Activated CD8-positive, alpha-beta memory T cell treated with anti-CD3 and anti-CD28 coated beads for 24 hours (primary cell): Measurements from ENCODE around the gene HERC2.
"Not testable (repeated sequence)": the region's sequence is repeated elsewhere in the genome, so short reads cannot be mapped to it uniquely, and the experiment has no call there.

ENCODE experiments used
- DNase-seq: peaks from one replicate; pipeline ENCODE4 v3.0.0-alpha.2; 2020

Gene HERC2

DNA sequence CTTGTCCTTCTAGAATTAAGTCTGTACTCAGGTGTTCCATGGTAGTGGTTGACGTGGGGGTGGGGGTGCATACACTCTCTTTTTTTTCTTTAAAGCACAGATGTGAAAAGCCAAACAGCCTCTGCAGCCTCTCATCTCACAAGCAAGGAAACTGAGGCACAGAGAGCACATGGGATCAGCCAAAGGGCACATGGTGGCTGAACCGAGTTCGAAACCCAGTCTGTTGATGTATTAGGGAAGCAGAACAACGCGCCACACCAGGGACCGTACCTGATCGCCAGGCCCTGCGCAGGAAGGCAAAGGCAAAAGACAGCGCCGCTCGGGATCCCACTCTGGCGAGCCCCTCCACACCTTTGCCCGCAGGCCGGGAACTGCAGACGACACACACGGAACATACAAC, 47.3 kb downstream of the HERC2 start:
- DNase-seq = no peak

DNA sequence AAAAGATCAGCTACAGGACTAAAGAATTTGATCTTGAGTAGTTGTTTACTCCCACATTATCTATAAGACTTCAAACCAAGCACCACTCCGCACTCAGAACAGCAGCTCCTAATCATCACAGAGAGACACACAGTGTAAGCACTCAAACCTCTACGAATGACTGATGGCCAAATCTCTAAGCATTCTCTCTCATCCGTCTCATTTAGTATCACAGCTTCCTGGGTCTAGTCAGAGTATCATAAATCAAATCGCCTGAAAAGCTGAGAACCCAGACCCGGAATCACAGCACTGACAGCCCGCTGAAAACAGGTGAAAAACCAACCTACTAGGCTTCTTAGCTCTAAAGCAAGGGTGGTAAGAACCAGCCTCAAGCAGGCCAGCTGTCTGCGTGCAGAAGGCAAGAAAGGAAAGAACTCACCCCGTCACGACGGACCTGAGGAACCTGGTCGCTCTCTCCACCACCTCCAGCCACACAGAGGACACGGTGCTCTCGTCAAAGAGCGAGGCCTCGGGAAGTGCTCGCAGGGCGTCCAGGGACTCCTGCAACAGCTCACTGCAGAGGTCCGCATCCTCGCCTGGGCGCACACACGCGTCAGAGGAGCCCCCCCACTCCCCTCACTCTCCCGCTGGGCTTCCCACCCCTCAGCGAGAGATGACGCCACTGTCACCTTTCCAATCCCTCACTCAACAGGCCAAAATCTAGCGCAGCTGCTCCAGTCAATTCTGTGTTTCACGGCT, 47.9 kb downstream of the HERC2 start:
- no peak for DNase-seq

DNA sequence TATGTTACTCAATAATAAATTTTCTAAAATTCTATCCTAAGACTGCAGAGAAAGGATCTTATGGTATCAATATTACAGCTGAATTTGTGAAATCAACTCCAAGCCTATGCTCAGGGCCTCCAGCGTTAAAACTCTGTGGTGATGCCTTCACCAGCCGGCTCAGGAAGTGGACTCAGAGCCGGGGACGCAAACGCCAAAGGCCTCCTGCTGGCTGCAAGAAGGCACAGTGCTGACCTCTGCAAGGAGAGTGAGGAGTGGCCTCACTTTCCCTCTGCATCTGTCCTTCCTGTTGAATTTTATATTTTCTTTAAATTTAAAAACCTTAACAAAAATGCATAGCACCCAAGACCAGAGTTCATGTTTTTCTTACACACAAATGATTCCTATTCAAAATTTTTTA, 48.5 kb downstream of the HERC2 start:
- DNase-seq = no peak

DNA sequence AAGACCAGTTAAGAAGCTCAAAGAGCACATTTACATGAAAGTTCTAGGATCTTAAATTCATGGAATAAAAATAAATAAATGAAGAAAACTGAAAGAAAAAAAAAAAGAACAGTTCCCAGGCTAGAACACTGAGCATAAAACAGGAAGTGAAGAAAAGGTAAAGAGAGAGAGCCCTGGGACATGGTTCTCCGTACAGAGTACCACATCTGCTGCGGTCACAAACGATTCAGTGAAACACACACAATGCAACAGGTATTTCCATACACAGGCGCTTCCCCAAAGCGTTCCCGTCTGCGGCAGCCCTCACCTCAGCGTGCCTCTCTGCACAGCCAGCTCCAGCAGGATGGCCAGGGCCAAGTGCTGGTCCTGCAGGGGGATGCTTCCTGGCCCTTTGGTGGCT, 49.4 kb downstream of the HERC2 start:
- no peak for DNase-seq

DNA sequence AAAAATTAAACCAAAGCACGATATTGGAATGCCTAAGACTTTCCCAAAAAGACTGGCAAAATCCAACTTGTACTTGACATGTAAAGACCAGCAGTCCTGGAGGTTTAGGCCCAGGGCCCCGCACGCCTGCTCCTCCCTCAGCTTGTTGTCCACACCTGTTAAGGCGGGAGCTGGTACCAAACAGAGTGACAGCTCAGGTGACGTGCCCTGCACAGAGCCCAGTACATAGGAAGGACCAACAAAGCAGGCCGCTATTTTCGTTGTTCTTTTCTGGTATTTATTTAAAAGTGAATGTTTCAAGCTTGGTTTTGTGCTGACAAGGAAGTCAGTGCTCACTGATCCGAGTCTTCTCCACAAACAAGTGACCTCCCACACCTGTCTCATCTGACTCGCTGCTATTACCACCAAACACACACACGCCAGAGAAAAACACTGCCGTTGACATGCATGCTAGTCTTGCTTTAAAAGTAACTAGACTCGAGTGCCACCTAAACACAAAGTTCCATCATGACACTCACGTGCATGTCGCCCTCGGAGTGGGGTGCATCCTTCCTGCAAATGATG, 50.2 kb downstream of the HERC2 start:
- DNase-seq = no peak

DNA sequence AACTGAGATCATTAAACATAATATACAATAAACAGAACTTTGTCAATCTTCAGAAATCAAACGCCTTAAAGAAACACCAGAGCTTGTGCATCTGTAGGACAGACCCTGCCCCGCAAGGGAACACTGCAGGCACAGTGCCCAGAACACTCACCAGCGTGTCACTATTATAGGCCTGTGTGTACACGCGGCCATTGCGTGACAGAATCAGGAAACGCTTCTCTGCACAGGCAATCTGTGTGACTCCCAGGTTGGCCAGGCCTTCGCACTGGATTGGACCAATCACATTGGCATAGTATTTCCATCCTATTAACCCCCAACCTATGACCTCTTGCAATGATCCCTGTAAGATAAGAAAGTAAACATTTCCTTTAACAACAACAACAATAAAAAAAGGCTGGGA, 52.9 kb downstream of the HERC2 start:
- no peak for DNase-seq

DNA sequence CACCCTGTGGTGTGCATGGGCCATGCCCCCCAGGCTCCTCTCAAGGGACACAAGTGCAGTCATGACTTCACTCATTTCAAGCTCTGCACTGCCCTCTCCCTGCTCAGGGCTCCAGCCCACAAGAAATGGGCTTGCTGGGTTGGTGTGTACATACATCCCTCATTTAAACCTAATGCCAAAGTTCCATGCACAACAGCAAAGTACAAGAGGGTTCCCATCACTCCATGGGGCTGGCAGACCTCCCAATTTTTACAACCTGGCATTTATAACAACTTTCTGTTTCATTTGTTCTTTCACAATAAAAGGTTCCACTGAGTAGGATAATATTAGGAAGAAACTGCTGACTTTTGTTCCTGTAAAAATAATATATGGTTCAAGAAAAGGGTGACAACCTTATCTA, 54.3 kb downstream of the HERC2 start:
- no peak for DNase-seq

DNA sequence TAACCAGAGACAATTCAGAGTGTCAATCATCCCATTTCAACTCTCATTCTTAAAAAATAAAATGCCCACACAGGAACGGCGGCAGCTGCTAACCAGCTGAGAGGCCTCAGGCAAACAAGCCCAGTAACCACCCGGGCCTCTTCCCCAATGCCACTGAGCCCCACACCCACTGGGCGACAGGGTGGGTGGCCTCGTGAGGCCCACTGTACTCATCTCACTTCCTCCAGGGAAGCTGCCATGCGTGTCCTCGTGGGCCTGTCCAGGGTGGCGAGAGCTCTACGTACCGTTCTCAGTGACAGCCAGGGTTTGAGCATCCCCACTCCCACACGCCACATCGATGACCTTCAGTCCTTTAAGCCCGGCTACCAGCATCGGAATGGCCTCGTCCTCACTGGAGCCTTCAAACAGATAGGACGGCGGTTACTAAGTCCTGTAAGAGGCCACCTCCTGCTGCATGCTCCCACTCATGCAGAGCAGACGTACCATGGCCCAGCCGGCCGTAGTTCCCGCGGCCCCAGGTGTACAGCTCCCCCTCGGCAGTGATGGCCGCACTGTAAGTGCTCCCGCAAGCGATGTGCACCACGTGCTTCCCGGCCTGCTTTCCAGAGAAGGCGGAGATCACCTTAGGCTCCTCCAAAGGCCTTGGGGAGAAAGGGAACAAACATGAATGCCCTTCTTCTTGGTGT, 56.5 kb downstream of the HERC2 start:
- DNase-seq = no peak

DNA sequence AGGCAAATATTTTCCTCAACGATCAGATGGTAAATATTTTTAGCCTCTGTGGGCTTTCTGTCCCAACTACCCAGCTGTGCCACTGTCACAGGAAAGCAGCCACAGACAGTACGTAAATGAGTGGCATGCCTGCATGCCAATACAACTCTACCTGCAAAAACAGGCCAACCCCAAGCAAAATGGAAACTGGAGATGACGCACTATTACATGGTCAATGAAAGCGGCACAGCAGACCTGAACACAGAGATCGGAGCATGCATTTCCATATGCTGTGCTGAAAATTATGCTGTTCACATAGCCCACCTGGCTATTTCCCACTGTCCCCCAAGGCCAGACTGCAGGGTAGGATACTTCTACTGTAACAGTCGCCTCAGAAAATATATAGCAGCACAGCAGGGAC, 57.8 kb downstream of the HERC2 start:
- DNase-seq = no peak

DNA sequence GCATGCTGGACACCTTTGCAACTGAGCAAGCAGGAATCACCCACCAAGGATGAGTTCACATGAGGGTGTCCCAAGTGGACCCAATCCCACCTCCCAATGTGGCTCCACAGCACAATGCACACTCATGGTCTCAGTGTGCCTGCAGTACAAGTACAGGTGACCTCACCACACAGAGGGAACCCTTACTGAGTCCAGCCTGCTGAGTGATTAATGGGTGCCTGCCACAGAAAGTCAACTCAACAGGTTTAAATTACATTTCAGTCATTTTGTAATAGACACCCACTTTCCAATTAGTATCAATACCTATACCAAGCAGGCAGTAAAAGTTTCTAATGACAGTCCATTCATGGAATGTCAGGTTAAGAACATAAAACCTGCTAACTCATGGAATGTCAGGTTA, 59.5 kb downstream of the HERC2 start:
- no peak for DNase-seq

DNA sequence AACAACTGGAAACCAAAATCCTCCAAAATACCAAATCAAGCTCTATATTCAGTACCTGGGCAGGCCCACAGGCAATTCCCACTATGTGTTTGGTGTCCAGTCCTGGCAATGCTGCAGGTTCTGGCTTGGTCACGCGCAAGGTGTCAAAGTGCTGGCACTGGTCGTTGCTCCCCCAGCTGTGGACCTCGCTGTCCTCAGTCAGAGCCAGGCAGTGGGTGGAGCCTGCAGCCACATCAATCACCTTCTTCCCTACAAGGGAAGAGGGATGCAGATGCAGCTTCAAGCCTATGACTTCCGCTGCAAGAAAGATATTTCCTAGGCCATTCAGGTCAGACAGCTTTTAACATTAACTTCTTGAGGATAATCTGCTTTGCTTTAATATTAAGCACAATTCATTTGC, 61.3 kb downstream of the HERC2 start:
- no peak for DNase-seq

DNA sequence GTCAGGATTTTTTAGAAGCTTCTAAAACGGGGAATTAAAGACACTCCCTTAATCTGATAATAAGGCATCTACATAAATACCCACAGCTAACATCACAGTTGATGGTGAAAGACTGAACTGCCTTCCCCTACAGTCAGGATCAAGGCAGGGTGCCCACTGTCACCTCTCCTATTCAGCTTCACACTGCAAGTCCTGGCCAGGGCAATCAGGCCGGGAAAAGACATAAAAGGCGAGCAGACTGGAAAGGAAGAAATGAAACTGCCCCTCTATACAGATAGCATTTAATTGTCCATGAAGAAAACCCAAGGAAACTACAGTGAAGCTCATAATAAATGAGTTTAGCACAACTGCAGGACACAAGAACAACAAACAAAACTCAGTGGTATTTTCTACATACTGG, 61.7 kb downstream of the HERC2 start:
- no peak for DNase-seq

DNA sequence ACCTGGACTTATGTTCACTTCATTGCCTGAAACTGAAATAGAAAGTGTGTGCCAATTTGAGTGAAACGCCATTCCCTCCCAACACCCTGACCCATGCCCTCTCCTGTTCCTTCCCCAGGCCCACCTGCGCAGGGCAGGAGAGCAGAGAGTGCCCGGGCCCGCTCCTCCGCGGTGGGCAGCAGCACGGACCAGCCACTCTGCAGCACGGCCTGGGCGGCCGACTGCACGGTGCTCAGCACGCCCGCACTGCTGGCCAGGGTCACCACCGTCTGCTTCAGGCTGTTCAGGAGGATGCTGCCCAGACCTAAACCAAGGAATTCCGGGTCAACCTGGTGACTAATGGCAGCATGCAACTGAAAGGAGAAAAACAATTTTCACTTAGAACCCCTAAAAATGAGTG, 66.0 kb downstream of the HERC2 start:
- DNase-seq = no peak

DNA sequence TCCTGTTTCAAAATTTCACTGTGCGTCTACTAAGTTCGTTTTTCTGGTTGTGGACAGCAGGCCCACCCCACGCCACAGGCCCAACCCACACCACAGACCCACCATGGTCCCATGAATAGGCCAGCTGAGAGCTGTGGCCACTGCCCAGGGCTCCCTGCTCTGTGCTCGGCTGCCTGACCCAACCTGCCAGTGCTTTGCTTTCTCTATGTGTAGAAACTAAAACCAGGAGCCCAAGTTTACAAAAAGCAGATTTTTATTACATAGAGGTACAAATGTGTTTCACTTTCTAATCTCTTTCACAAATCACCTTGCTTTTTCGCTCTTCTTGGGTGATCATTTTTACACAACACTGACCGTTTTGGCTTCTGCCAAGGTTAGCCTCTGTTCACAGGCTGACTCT, 69.1 kb downstream of the HERC2 start:
- no peak for DNase-seq

DNA sequence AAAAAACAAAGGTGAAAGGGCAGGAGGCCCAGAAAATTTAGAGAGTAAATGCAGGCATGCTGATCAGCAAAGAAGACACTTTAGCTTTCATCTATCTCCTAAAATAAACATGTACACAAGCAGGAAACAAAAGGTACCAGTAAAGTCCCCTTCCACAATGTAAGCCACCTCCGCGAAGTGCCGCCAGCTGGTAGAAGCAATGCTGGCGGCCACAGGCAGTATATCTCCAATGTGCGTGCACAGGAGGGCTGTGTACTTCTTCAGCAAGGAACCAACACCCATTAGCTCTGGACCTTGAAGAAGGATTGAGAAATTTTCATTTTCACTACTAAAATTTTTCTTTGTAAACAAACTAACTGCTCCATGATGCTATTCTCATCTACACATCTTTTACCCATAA, 75.4 kb downstream of the HERC2 start:
- DNase-seq = no peak

DNA sequence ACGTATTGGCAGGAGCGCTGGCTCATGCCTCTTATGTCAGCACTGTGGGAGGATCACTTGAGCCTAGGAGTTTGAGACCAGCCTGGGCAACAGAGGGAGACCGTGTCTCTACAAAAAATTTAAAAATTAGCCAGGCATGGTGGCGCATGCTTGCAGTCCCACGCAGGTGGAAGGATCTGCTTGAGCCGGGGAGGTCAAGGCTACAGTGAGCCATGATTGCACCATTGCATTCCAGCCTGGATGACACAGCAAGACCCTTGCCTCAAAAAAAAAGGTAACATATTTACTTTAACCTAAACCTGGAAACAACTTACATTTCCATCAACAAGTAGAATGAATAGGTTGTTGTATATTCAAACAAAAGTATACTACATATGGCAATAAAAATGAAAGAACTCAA, 78.1 kb downstream of the HERC2 start:
- DNase-seq = no peak

DNA sequence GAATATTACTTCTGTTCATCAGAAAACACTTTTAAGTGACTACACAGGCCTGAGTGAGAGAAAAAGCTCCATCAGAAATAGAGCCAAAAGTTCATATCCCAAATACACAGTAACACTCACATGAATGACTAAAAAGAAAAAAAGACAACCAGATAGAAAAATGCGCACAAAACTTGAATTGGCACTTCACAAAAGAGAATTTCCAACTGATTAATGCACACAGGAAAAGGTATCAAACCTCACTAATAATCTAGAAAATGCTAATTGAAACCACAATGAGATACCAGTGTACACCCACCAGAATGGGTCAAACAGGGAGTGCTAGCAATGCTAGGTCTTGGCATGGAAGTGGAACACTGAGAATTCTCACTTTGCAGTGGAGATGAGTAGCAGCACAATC, 78.6 kb downstream of the HERC2 start:
- DNase-seq = no peak

DNA sequence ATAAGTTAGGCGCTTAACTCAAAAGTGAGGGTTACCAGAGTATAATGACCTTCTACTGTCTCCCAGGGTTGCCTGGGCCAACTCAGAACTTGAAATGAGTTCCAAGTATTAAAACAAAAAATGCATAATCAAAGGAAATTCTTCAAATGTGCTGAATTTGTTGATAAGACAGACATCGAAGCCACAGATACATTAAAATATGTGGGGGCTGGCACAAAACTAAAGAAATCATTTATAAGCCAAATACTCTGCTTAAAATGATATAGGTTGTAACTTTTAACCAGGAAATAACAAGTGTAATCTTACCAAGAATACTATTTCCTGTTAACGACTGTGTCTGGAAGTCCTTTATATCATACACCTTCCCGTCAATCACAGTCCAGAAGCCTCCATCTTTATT, 83.7 kb downstream of the HERC2 start:
- not testable (repeated sequence) for DNase-seq

DNA sequence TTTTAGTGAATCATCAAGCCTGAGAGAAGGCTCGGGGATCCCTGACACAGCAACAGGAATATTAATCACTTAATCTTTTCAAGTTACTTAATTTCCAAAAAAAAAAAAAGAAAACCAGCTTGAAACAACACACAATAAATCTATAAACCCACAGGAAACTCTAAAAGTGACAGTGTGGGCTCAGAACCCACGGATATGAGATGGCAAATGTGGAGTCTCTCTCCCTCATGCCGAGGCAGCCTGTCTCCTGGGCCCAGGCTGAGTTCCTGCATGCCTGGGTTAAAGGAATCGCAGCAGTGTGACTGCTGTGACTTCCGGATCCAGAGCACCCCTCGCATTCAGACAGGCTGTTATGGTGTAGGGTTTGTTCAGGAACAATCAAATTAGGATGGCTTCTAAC, 90.2 kb downstream of the HERC2 start:
- DNase-seq = not testable (repeated sequence)

DNA sequence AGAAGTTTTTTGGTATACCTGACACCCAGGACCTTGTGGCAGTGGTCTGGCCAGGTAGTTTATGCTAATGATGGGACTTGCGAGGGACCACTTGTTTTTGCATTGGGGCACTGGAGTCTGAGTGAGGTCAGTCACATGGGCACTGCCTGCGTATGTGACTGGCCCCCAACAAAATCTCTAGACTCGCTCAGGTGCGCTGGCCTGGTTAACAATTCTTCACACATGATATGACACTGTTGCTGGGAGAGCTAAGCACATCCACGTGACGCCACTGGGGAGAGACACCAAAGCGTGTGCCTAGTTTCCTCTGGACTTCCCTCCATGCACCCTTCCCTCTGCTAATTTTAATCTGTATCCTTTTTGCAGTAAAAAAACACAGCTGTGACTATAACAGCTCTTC, 90.6 kb downstream of the HERC2 start:
- DNase-seq = not testable (repeated sequence)

DNA sequence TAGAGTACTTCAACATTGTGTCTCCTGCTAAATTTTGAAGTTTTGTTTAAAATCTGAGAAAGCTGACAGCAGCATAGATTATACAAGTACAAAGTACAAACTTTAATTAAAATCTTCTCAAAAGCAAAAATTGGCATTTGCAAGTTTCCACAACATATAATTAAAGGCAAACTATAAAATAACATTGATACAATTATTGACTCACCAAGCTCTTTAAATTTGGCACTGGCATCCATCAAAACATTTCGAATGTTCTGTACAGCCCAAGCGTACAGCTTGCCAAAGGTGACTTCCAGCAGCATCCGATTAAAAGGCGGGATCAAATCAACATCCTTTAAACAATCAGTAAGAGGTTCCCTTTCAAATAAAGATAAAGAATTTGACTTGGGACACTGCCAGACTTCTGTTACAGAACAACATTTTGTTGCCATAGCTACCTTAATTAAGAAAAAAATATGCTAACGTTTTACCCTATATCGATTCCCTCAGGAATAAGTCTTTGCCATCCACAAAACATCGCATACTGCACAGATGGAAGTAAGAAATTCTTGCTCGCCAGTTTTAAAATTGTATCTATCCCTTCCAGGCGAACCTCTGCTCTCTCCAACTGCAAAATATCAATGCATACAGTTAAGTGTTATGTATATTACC, 92.9 kb downstream of the HERC2 start:
- not testable (repeated sequence) for DNase-seq

DNA sequence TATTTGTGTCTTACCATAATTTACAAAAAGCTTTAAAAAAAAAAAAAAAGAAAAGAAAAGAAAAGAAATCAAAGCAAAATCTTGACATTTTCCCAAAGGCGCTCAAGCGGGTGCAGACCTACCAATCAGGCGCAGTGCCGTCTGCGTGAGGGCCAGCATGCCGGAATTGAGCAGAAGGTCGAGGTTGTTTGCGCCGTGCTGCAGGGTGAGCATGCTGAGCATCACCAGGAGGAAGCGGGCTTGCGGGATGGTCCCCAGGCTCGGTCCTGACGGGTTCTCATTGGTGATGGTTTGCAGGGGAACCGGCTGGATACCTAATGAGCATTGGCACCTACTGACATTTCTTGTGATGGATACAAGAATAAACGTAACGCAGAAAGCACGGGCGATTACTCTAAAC, 93.9 kb downstream of the HERC2 start:
- no peak for DNase-seq

DNA sequence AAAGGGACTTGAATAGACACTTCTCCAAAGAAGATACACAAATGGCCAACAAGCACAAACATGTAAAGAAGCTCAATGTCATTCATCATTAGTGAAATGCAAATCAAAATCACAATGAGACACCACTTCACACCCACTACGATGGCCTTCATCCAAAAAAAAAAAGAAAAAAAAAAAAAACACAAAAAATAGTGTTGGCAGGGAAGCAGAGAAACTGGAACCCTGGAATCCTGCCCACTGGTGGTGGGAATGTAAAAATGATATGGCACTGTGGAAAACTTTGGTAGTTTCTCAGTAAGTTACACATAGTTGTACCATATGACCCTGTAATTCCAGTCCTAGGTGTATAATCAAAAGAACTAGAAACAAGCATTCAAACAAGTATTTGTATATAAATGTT, 94.7 kb downstream of the HERC2 start:
- not testable (repeated sequence) for DNase-seq

DNA sequence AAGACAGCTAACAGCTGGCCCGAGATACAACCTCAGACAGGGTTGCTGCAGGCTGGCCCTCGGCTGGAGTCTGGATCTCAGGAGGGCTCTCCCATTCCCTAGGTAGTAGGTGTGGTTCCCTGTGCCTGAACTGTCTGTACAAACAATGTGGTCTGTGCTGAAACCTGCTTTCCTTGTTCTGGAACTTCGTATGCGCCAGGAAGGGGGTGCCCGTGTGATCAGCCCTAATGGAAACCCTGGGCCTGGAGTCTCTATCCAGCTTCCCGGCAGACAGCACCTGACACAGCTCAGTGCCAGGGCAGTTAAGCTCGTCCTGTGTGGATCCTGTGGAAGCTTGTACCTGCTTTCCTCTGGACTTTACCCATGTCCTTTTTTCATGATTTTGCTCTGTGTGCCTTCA, 99.4 kb downstream of the HERC2 start:
- not testable (repeated sequence) for DNase-seq
